Keratinocyte (primary cell): Measurements from ENCODE around the gene SZT2. TPM values are rescaled to one million over a fixed set of nuclear protein-coding genes. Genes with fewer than 3 reads are reported as not detected.

ENCODE experiments used
- DNase-seq: peaks from one replicate; pipeline ENCODE4 v3.0.0-alpha.2; 2011; ENCODE audit warnings: low read depth, missing footprints, low spot score
- FAIRE-seq: peaks from 2 replicates; lab custom pipeline; 2011; peaks lifted over from hg19 to GRCh38; lab: Jason Lieb, UNC
- H2AFZ ChIP-seq: 2 replicates; pipeline ENCODE4 v1.6.0; 2012; ENCODE audit warnings: low read length, control low read depth, inconsistent platforms; ENCODE audit not compliant: control insufficient read depth
- H3K27ac ChIP-seq: 2 replicates; pipeline ENCODE4 v1.5.1; 2011; ENCODE audit warnings: low read length; ENCODE audit not compliant: control insufficient read depth, insufficient read depth
- H3K27me3 ChIP-seq: 3 replicates; pipeline ENCODE4 v1.6.0; 2011; ENCODE audit warnings: low read length; ENCODE audit not compliant: control insufficient read depth, insufficient read depth; ENCODE audit errors: extremely low read depth
- H3K36me3 ChIP-seq, 2 experiments: 2 replicates in 1 of 2; 3 replicates in 1 of 2; pipeline ENCODE4 v1.5.1; 2011; ENCODE audit warnings: low read length in 2 of 2, mild to moderate bottlenecking in 1 of 2; ENCODE audit not compliant: control insufficient read depth in 2 of 2, insufficient read depth in 2 of 2; ENCODE audit errors: extremely low read depth in 1 of 2
- H3K4me1 ChIP-seq: 3 replicates; pipeline ENCODE4 v1.5.1; 2011; ENCODE audit warnings: low read length; ENCODE audit not compliant: control insufficient read depth, insufficient read depth; ENCODE audit errors: extremely low read depth
- H3K4me2 ChIP-seq: 3 replicates; pipeline ENCODE4 v1.6.0; 2011; ENCODE audit warnings: low read depth, low read length; ENCODE audit not compliant: control insufficient read depth, insufficient read depth; ENCODE audit errors: extremely low read depth
- H3K4me3 ChIP-seq, 3 experiments: fragments of 200-600 bp in 1 of 3; sonication (generic) in 1 of 3; 2 replicates in 2 of 3; 3 replicates in 1 of 3; pipeline ENCODE4 v1.5.1; 2011 to 2016; ENCODE audit warnings: low read length in 3 of 3, mild to moderate bottlenecking in 3 of 3, control low read depth in 2 of 3, inconsistent platforms in 1 of 3, low read depth in 1 of 3, mixed read lengths in 1 of 3, mixed run types in 1 of 3, moderate library complexity in 1 of 3; ENCODE audit not compliant: control insufficient read depth in 2 of 3, insufficient read depth in 2 of 3; ENCODE audit errors: extremely low read depth in 1 of 3
- H3K79me2 ChIP-seq: 2 replicates; pipeline ENCODE4 v1.6.0; 2012; ENCODE audit warnings: low read length; ENCODE audit not compliant: control insufficient read depth, insufficient read depth
- H3K9ac ChIP-seq: 3 replicates; pipeline ENCODE4 v1.6.0; 2011; ENCODE audit warnings: low read length; ENCODE audit not compliant: control insufficient read depth, insufficient read depth; ENCODE audit errors: extremely low read depth
- H3K9me1 ChIP-seq: 3 replicates; pipeline ENCODE4 v1.6.0; 2011; ENCODE audit warnings: low read length; ENCODE audit not compliant: control insufficient read depth, insufficient read depth; ENCODE audit errors: extremely low read depth
- H3K9me3 ChIP-seq: 2 replicates; pipeline ENCODE4 v1.5.1; 2012; ENCODE audit warnings: low read depth, low read length; ENCODE audit not compliant: control insufficient read depth
- H4K20me1 ChIP-seq: 3 replicates; pipeline ENCODE4 v1.6.0; 2011; ENCODE audit warnings: low read length; ENCODE audit not compliant: control insufficient read depth, insufficient read depth; ENCODE audit errors: extremely low read depth
- EZH2 ChIP-seq: IDR thresholded peaks from one replicate; pipeline ENCODE4 v1.6.1; 2012; ENCODE audit warnings: inconsistent platforms, mild to moderate bottlenecking, low read length, moderate library complexity
- dilution Hi-C: fragments of 300-500 bp; cut with MboI; formaldehyde crosslinking; loops from one replicate; pipeline ENCODE4 v1.7.0; 2020; ENCODE audit warnings: low sequenced_read_pairs; ENCODE audit not compliant: extremely low pct_ligation_motif_present
- polyA plus RNA-seq, 5 experiments: library from polyadenylated mRNA; depleted of rRNA in 3 of 5; stranded (reverse) in 3 of 5; stranded (forward) in 1 of 5; unstranded in 1 of 5; fragments of >200 nt; gene quantifications; 1 replicate in 1 of 5; 2 replicates in 3 of 5; 3 replicates in 1 of 5; pipeline versions ENCODE4 v1.2.1 to v1.2.3, GENCODE V29; 2011 to 2012; ENCODE audit warnings: missing spikeins in 2 of 5, low read depth in 1 of 5, low replicate concordance in 1 of 5
- TF ChIP-seq, protein P1 (sequence below), 3 experiments: IDR thresholded peaks in 1 of 3; conservative IDR thresholded peaks in 1 of 3; optimal IDR thresholded peaks in 1 of 3; 2 replicates in 2 of 3; 3 replicates in 1 of 3; pipeline versions ENCODE3 to v1.5.1; 2011; ENCODE audit warnings: low read length in 3 of 3, mild to moderate bottlenecking in 3 of 3, moderate library complexity in 2 of 3, control low read depth in 1 of 3, inconsistent platforms in 1 of 3; ENCODE audit not compliant: insufficient read depth in 2 of 3; ENCODE audit errors: extremely low read depth in 1 of 3

Gene SZT2
- polyA plus RNA-seq, 1 donor (not counting 4 experiments of a cell fraction or from before 2014, with no cell fraction given) = 6.1 TPM

DNA sequence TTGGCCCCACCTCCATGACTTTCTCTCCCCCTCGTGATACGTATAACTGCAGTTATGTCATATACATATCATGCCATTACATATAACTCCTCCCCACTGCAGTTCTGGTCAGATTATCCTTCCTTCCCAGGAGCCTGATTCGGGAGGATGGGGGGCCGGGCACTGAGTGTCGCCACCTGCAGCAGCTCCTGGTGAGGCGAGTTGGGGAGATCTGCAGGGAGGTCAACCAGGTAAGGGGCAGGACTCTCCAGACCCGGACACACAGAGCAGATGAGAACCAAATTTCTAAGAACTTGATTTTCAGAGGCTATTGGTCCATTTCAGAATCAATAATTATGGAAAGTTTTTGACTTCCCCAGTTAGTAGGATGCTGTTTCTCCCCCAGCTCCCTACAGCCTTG is 44.6 kb downstream of the SZT2 start:
- Histone ChIP-seq H3K27me3 (no peaks in the 10 kb centered on the region), H2AFZ (no peak overlapping the region), H3K9me3 (no peaks in the 10 kb centered on the region), H3K9me1 (no peaks in the 10 kb centered on the region), H3K79me2 (no peaks in the 10 kb centered on the region), H3K4me2 (no peak overlapping the region), H3K4me1 (no peaks in the 10 kb centered on the region), H3K9ac (no peak overlapping the region), H3K27ac (no peak overlapping the region), H3K4me3 (no peak overlapping the region), H3K36me3 (peaks cover 48 to 50% of the 10 kb centered on the region in 2 experiments), H4K20me1 (peaks cover 2% of the 10 kb centered on the region)
- dilution Hi-C loops = no loop called here
- DNase-seq = no peak
- TF ChIP-seq, protein P1, sequence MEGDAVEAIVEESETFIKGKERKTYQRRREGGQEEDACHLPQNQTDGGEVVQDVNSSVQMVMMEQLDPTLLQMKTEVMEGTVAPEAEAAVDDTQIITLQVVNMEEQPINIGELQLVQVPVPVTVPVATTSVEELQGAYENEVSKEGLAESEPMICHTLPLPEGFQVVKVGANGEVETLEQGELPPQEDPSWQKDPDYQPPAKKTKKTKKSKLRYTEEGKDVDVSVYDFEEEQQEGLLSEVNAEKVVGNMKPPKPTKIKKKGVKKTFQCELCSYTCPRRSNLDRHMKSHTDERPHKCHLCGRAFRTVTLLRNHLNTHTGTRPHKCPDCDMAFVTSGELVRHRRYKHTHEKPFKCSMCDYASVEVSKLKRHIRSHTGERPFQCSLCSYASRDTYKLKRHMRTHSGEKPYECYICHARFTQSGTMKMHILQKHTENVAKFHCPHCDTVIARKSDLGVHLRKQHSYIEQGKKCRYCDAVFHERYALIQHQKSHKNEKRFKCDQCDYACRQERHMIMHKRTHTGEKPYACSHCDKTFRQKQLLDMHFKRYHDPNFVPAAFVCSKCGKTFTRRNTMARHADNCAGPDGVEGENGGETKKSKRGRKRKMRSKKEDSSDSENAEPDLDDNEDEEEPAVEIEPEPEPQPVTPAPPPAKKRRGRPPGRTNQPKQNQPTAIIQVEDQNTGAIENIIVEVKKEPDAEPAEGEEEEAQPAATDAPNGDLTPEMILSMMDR (optimal IDR thresholded peaks at IDR 0.05 in 1 of 3, IDR thresholded peaks at IDR 0.05 in 1 of 3, conservative IDR thresholded peaks at IDR 0.05 in 1 of 3; ENCODE audit: extremely low read depth in 1 of 3, insufficient read depth in 2 of 3, low read length in 3 of 3) = no peak
- no peak for TF ChIP-seq EZH2
- no peak for FAIRE-seq

DNA sequence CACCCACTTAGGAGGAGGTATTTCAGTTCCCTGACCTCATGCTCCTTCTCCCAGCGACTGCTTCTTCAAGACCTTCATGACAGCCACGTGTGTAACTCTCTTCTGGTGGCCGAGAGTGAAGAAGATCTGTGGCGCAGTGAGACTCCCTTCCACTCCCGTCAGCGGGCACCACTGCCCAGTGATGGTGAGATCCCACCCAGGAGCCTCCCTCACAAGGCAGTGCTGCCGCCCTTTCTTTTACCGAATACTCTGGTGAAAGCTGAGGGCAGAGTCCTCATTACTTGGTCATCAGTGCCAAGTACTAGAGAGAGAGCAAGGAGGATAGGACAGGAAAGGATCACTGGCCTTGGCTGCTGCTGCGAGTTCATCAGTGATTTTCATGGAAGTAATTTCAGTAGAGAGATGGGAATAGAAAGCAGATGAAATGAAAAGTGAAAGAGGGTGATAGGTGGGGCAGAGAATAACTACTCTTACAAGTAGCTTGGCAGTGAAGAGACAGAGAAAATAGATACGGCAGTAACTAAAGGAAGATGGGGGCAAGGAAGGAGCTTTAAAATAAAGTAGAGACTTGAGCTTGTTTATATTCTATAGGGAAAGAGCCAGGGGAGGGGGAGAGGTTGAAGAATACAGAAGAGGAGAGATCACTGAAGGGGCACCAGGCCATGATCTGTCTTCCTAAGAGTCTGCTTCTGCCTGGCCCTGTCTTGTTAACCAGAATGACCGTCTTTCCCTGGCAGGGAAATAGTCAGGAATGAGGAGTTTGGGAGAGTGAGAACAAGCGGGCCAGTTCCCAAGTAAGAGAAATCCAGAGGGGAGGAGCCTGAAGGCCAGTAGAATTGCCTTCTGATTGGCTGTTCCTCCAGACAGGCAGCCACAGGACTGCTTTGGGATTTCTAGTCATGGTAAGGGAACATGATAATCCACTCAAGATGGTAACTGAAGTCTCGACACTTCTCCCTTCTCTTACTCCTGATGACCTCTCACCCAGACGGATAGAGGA is 45.7 kb downstream of the SZT2 start:
- Histone ChIP-seq H4K20me1 (peaks cover 2% of the 10 kb centered on the region), H3K4me2 (no peak overlapping the region), H3K9me3 (no peaks in the 10 kb centered on the region), H3K9me1 (no peaks in the 10 kb centered on the region), H3K36me3 (peaks cover 45 to 46% of the 10 kb centered on the region in 2 experiments), H2AFZ (no peak overlapping the region), H3K4me1 (no peaks in the 10 kb centered on the region), H3K9ac (no peak overlapping the region), H3K27me3 (no peaks in the 10 kb centered on the region), H3K4me3 (no peak overlapping the region), H3K79me2 (no peaks in the 10 kb centered on the region), H3K27ac (no peak overlapping the region)
- dilution Hi-C loops = no loop called here
- TF ChIP-seq EZH2 = no peak
- TF ChIP-seq, protein P1 (optimal IDR thresholded peaks at IDR 0.05 in 1 of 3, IDR thresholded peaks at IDR 0.05 in 1 of 3, conservative IDR thresholded peaks at IDR 0.05 in 1 of 3; ENCODE audit: extremely low read depth in 1 of 3, insufficient read depth in 2 of 3, low read length in 3 of 3) = no peak
- DNase-seq (no peak), FAIRE-seq (no peak)
